ENCODE results near the gene EXD1.

- TF ChIP-seq POLR2A (IDR thresholded peaks at IDR 0.05; ENCODE audit: low read depth, low read length) (no peak), POLR2AphosphoS5 (IDR thresholded peaks at IDR 0.05; ENCODE audit: low read depth, low read length) (no peak), TAF1 (IDR thresholded peaks at IDR 0.05; ENCODE audit: low read depth, low read length) (no peak)
These were observed 82.5 kb downstream of the EXD1 start for GRCh38 chr15:41148065-41148464.
